OCI-M1 (cell line): ENCODE data around the gene FGF12.
A peak's percentile ranks its signal among the peaks of the same experiment; 100 is the strongest.

ENCODE experiments used
- DNase-seq: peaks from one replicate; lab custom pipeline; 2025; lab: John Stamatoyannopoulos, UW

Gene FGF12

DNA sequence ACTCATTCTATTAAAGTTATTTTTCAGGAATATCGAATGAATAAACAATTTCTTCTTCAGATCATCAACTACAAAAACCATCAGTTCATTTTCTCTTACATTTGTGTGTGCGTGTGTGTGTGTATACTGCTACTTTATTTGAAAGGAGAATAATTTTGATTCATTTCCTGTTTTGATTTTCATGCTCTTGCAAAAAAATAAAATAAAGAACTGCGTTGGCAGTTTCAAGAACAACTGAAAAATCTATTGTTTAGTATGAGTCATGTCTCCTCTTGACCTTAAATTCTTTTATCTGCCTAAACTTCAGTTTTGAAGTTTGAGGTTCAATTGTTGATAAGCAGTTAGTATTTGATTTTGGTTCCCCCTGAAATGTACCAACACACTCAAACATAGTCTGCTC is 540.8 kb downstream of the FGF12 start:
- no peak for DNase-seq

DNA sequence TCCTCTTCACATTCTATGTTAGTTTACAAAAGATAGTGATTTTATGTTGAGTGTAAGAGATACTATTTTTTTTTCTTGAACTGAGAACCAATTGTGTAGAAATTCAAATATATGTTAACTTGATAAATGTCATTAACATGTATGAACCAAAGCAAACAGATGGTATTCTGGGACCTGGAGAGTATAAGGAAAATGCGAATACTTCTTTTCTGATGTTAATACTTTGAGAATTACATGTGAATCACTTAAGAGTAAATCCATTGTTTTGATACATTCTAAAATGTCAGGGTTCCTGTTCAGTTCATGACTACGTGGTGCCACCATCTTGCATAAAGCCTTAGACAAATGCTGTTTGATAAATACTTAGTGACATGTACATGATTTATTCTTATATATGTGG is 541.3 kb downstream of the FGF12 start:
- DNase-seq, result no peak

- no peak for DNase-seq
These were observed 544.2 kb downstream of the FGF12 start for GRCh38 chr3:192183109-192183508.

GRCh38 chr3:192181151-192181550 is 546.2 kb downstream of the FGF12 start:
- DNase-seq, result no peak

DNA sequence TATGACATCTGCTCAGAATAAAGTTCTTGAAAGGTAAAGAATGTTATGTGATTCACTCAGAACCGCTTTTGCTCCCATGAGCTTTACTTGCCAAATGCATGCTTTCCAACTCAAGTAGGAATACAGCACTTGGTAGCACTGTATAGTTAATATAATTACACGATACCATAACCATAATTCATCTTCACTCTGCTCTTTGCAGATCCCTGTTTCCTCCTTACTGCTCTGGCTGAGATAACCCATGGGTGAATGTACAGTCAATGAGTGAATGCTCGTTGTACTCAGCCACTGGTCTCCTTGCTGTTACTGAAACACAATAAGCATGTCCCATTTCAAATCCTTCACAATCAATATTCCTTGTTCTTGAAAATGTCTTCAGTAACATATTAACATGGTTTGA is 550.0 kb downstream of the FGF12 start:
- DNase-seq, result no peak

DNA sequence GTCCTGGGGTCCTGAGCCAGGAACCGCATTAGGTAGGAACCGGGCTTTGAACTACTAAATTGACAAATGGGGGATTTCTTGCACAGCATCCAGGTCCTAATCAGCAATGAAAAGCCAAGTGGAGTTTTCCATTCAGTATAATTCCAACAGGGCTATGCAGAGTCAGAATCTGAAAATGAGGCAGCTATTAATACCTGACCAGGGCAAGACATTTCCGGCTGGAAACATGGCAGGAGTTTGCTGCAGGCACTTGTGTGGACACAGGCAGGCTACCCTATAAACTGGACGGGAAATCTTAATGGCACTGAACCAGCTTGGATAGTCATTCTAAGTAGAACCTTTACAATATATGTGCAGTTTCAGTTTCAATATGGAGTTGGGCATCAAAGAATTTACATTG is 553.1 kb downstream of the FGF12 start:
- DNase-seq, result no peak

DNA sequence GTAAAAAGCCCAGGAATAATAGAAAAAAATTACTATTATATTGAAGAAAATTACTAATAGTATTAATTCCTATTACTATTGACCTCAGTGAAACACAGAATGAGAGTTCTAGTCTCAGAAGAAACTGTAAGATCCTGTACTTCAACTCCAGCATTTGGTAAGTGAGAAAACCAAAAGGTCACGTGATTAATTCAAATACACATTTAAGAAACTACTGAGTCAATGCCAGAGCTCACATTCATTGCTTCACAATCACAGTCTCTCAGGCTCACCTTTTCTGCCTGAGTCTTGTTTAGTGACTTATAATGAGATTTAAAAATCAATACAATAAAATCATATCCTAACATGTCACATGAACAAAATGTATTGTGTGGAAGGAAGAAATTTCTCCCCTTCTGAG is 556.1 kb downstream of the FGF12 start:
- DNase-seq, result no peak

- DNase-seq, result no peak
These were observed 556.7 kb downstream of the FGF12 start for GRCh38 chr3:192170659-192171058.

DNA sequence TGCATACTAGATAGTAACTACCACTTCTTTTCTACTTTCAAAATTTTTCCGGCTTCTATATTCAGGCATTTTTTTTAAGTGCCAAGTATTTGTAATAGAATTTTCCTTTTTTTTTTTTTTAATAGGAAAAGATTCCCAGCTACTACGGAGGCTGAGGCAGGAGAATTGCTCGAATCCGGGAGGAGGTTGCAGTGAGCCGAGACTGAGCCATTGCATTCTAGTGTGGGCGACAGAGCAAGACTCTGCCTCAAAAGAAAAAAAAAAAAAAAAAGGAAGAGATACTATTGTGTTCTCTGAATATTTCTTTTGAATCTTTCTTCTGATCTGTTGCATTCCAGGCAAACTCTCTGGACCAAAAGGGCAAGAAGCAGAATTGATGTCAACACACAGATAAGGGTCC is 557.3 kb downstream of the FGF12 start:
- DNase-seq, result no peak

DNA sequence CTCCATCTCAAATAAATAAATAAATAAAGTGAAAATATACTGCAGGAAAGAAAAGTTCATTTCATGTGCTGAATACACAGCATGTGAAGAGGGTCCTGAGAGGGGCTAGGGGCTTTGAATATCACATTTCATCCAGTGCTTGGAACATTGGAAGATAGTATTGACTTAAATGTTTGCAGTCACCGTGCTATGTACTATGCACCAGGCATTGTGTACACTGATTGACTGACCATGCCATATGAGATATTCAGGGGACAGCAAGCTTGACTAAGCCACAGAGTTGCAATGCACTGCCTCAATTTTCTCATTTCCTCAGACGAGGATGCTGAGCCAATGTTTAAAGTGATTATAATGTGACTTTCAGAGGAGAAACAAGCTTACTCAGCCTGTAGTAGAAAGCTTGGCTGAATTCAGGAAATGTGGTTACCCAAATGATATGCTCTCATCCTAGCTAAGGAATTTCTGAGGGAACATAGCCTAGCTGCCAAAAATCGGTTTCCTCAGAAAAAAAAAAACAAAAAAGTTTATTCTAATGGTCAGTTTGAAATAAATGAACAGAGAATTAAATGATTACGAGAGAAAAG is 557.9 kb downstream of the FGF12 start:
- DNase-seq, result no peak

DNA sequence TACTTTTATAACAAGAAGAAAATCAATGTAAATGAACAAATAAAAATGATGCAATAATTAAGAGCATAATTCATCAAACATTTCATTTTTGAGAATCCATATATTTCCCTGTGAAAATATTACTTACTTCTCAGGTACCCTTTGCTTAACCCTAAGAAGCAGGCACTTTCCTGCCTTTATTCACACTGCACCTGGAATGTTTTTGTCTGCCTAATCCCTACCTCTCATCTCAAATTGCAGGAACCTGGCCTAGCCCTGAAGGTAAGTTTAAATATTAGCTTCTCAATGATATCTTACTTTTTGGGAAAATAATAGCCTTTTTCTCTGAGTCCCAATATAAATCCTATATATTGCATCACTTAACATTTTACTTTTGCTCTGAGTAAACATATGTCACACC is 559.1 kb downstream of the FGF12 start:
- DNase-seq, result no peak

- no peak for DNase-seq
These were observed 561.8 kb downstream of the FGF12 start for GRCh38 chr3:192165552-192165951.

GRCh38 chr3:192161661-192162060 is 565.7 kb downstream of the FGF12 start:
- DNase-seq, result no peak

GRCh38 chr3:192156382-192156781 is 571.0 kb downstream of the FGF12 start:
- DNase-seq, result no peak

DNA sequence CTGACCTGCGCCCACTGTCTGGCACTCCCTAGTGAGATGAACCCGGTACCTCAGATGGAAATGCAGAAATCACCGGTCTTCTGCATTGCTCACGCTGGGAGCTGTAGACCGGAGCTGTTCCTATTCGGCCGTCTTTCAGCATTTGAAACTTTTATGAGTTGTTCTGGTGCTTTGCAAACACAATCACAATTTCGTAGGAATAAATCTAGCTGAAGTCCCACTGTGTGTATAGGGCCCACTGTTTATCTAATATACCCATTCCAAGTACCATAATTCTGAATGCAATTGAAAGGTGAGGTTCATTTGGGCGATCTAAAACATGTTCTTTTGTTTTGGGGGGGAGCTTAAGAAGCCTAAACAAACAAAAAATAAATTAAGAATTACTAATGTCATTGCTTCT is 572.1 kb downstream of the FGF12 start:
- DNase-seq, result no peak

DNA sequence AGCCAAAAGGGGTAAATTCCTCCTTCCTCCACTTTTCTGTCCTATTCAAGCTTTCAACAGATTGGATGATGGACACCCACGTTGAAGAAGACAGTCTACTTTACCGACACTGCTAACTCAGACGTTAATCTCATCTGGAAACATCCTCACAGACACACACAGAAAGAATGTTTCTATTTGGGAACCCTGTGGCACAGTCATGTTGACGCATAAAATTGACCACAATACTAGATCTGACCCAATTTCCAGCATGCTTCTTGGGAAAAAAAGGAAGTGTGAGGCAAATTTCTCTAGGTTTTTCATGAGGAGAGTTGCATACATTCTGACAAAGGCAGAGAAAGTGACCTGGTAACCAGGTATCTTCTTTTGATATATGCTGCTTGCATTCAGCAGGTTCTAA is 594.1 kb downstream of the FGF12 start:
- no peak for DNase-seq

- peak; percentile 43 for DNase-seq
These were observed 596.7 kb downstream of the FGF12 start for GRCh38 chr3:192130534-192131132.

- no peak for DNase-seq
These were observed 597.8 kb downstream of the FGF12 start for GRCh38 chr3:192129586-192129985.

DNA sequence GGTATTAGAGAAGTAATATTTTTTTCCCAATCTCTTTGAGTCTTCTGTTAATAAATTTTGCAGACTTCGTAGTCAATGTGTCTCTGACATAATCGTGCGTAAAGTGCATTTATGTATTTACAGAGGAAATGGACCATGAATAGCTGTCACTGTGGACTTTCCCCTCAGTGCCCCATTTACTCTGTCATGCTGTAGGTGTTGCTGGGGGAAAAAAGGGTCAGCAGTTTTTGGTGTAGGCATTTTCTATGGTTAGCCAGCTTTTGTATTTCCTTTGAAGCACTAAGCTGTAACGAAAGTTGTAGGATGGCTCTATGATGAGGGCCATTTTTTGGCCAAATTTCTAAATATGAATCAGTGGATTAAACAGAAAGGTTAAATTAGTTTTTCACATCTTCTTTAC is 598.4 kb downstream of the FGF12 start:
- no peak for DNase-seq

GRCh38 chr3:192128060-192128459 is 599.3 kb downstream of the FGF12 start:
- DNase-seq, result no peak

GRCh38 chr3:192122832-192123594 is 604.3 kb downstream of the FGF12 start:
- DNase-seq, result peak; percentile 1

DNA sequence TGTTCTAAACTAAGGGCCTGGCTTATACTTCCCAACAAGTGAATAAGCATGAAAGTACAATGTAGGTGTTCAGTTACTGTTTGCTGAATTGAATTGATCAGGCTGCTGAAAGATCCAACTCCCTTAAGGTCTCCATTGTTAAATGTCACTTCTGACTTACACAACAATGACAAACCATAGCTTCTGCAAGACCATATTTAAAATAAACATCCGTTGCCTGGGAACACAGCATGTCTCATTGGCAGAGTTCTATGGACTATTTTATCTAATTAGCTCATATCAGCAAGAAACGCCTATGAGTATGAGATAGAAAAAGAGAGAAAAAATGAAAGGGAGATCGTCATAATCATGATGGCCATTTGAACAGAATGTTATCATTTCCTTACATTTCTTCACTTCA is 605.4 kb downstream of the FGF12 start:
- no peak for DNase-seq

GRCh38 chr3:192108820-192109219 is 618.5 kb downstream of the FGF12 start:
- no peak for DNase-seq

DNA sequence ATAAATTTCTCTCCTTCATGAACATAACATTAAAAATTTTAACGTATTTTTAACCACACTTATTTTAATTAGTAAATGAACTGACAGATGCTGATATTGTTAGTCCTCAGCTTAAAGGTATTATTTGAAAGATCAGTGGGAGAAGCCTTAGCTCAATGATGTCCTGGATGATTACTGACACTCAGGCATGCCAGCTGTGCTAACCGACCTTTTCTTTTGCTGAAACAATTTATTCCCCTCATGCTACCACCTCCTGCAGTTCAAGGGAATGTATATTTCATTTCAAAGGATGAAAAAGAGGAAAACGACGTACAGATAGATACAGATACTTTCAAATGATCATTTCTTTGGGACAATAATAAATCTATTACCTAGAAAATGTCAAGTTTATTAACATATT is 620.8 kb downstream of the FGF12 start:
- no peak for DNase-seq
